KMS-11 (cell line): ENCODE data around the gene TSPAN7.

Experiments
- H2AFZ ChIP-seq: fragments of 200-600 bp; sonication (generic); 2 replicates; pipeline ENCODE4 v1.6.1; 2016; ENCODE audit warnings: antibody characterized with exemption, mixed run types, low read depth
- H3K27ac ChIP-seq: fragments of 200-600 bp; sonication (generic); 2 replicates; pipeline ENCODE4 v1.6.1; 2016; ENCODE audit warnings: mild to moderate bottlenecking, mixed run types
- H3K27me3 ChIP-seq: fragments of 200-600 bp; sonication (generic); 2 replicates; pipeline ENCODE4 v1.6.1; 2017; ENCODE audit warnings: mild to moderate bottlenecking, low read depth, mixed run types, moderate library complexity; ENCODE audit not compliant: insufficient read depth
- H3K36me3 ChIP-seq: fragments of 200-600 bp; sonication (generic); 2 replicates; pipeline ENCODE4 v1.6.1; 2017; ENCODE audit warnings: mild to moderate bottlenecking, mixed run types; ENCODE audit not compliant: insufficient read depth
- H3K4me1 ChIP-seq: fragments of 200-600 bp; sonication (generic); 2 replicates; pipeline ENCODE4 v1.6.1; 2016; ENCODE audit warnings: mild to moderate bottlenecking, low read depth, mixed run types; ENCODE audit not compliant: poor library complexity, severe bottlenecking
- H3K4me2 ChIP-seq: fragments of 200-600 bp; sonication (generic); 2 replicates; pipeline ENCODE4 v1.7.0; 2016; ENCODE audit warnings: mild to moderate bottlenecking, mixed run types
- H3K4me3 ChIP-seq: fragments of 200-600 bp; sonication (generic); IDR thresholded peaks from 2 replicates; pipeline ENCODE4 v1.6.1; 2017; ENCODE audit warnings: low read depth, low read length, mixed read lengths; ENCODE audit not compliant: insufficient read depth
- H3K79me2 ChIP-seq: fragments of 200-600 bp; sonication (generic); 2 replicates; pipeline ENCODE4 v1.6.1; 2016; ENCODE audit warnings: low read depth, mixed run types; ENCODE audit not compliant: insufficient read depth
- H3K9ac ChIP-seq: fragments of 200-600 bp; sonication (generic); 2 replicates; pipeline ENCODE4 v1.6.1; 2016; ENCODE audit warnings: mild to moderate bottlenecking, mixed run types
- H4K20me1 ChIP-seq: fragments of 200-600 bp; sonication (generic); 2 replicates; pipeline ENCODE4 v1.6.1; 2016; ENCODE audit warnings: mild to moderate bottlenecking, mixed run types; ENCODE audit not compliant: insufficient read depth
- CTCF ChIP-seq: fragments of 200-600 bp; sonication (generic); conservative IDR thresholded peaks from 2 replicates; pipeline ENCODE4 v1.6.1; 2017; ENCODE audit warnings: low read depth, mild to moderate bottlenecking, antibody characterized with exemption, low read length, moderate library complexity, mixed read lengths

The TSPAN7 gene

GRCh38 chrX:38610849-38611248 is 49.5 kb downstream of the TSPAN7 start:
- H3K27me3 ChIP-seq, result no peaks in the 10 kb centered on the region
- H3K36me3 ChIP-seq, result no peaks in the 10 kb centered on the region
- H4K20me1 ChIP-seq, result no peaks in the 10 kb centered on the region
- no peak overlapping the region for H2AFZ ChIP-seq
- H3K9ac ChIP-seq, result no peak overlapping the region
- no peaks in the 10 kb centered on the region for H3K79me2 ChIP-seq
- no peaks in the 10 kb centered on the region for H3K4me1 ChIP-seq
- H3K27ac ChIP-seq, result no peak overlapping the region
- no peak overlapping the region for H3K4me2 ChIP-seq
- no peak overlapping the region for H3K4me3 ChIP-seq
- no peak for TF ChIP-seq CTCF

- Histone ChIP-seq H3K4me3 (no peak overlapping the region), H3K4me2 (no peak overlapping the region), H3K79me2 (no peaks in the 10 kb centered on the region), H3K27me3 (no peaks in the 10 kb centered on the region), H3K27ac (no peak overlapping the region), H3K4me1 (no peaks in the 10 kb centered on the region), H4K20me1 (no peaks in the 10 kb centered on the region), H3K36me3 (no peaks in the 10 kb centered on the region), H3K9ac (no peak overlapping the region), H2AFZ (no peak overlapping the region)
- TF ChIP-seq CTCF, result no peak
These were observed 50.9 kb downstream of the TSPAN7 start for GRCh38 chrX:38612281-38612680.

- Histone ChIP-seq H2AFZ (no peak overlapping the region), H3K27me3 (no peaks in the 10 kb centered on the region), H3K36me3 (no peaks in the 10 kb centered on the region), H3K9ac (no peak overlapping the region), H4K20me1 (no peaks in the 10 kb centered on the region), H3K27ac (no peak overlapping the region), H3K4me1 (no peaks in the 10 kb centered on the region), H3K4me3 (no peak overlapping the region), H3K4me2 (no peak overlapping the region), H3K79me2 (no peaks in the 10 kb centered on the region)
- TF ChIP-seq CTCF, result no peak
These were observed 53.1 kb downstream of the TSPAN7 start for GRCh38 chrX:38614485-38614884.

GRCh38 chrX:38616904-38617303 is 55.6 kb downstream of the TSPAN7 start:
- no peaks in the 10 kb centered on the region for H3K27me3 ChIP-seq
- no peaks in the 10 kb centered on the region for H3K79me2 ChIP-seq
- no peak overlapping the region for H3K4me3 ChIP-seq
- H3K27ac ChIP-seq, result no peak overlapping the region
- H3K4me2 ChIP-seq, result no peak overlapping the region
- no peaks in the 10 kb centered on the region for H4K20me1 ChIP-seq
- TF ChIP-seq CTCF, result no peak
- H2AFZ ChIP-seq, result no peak overlapping the region
- no peaks in the 10 kb centered on the region for H3K4me1 ChIP-seq
- no peak overlapping the region for H3K9ac ChIP-seq
- no peaks in the 10 kb centered on the region for H3K36me3 ChIP-seq

- H3K4me2 ChIP-seq, result no peak overlapping the region
- H3K9ac ChIP-seq, result no peak overlapping the region
- no peaks in the 10 kb centered on the region for H3K27me3 ChIP-seq
- no peak for TF ChIP-seq CTCF
- H3K79me2 ChIP-seq, result no peaks in the 10 kb centered on the region
- H2AFZ ChIP-seq, result no peak overlapping the region
- H3K4me1 ChIP-seq, result no peaks in the 10 kb centered on the region
- no peak overlapping the region for H3K4me3 ChIP-seq
- H3K27ac ChIP-seq, result no peak overlapping the region
- H4K20me1 ChIP-seq, result no peaks in the 10 kb centered on the region
- H3K36me3 ChIP-seq, result no peaks in the 10 kb centered on the region
These were observed 56.8 kb downstream of the TSPAN7 start for GRCh38 chrX:38618180-38618579.
